K562 (cell line): ENCODE data around the gene UBE2QL1. TPM values are rescaled to one million over a fixed set of nuclear protein-coding genes. Genes with fewer than 3 reads are reported as not detected.

Experiments used
- ATF3 ChIP-seq, 2 experiments: fragments of 450-650 bp in 1 of 2; sonication (generic) in 1 of 2; formaldehyde crosslinking in 1 of 2; IDR thresholded peaks in 1 of 2; conservative IDR thresholded peaks in 1 of 2; 2 replicates each; pipeline versions ENCODE4 v1.6.1 to v1.8.1; 2016 to 2023; ENCODE audit warnings: mild to moderate bottlenecking in 2 of 2, moderate library complexity in 2 of 2, inconsistent platforms in 1 of 2, missing genetic modification reagents in 1 of 2
- BHLHE40 ChIP-seq: IDR thresholded peaks from 2 replicates; pipeline ENCODE4 v1.6.1; 2011; ENCODE audit warnings: low read length, improper control_type of control experiment
- CBX3 ChIP-seq, 2 experiments: IDR thresholded peaks; 1 replicate in 1 of 2; 2 replicates in 1 of 2; pipeline ENCODE4 v1.6.1; 2012; ENCODE audit warnings: inconsistent platforms in 2 of 2, low read length in 2 of 2, borderline replicate concordance in 1 of 2, control low read depth in 1 of 2
- CEBPG ChIP-seq, 3 experiments: fragments of 200-800 bp in 1 of 3; sonication (Bioruptor generic) in 1 of 3; sonication (generic) in 1 of 3; formaldehyde crosslinking in 1 of 3; IDR thresholded peaks in 2 of 3; conservative IDR thresholded peaks in 1 of 3; 2 replicates each; pipeline versions ENCODE4 v1.6.1 to v1.8.0; 2016 to 2022; ENCODE audit warnings: missing compliant biosample characterization in 2 of 3, missing genetic modification characterization in 2 of 3, mild to moderate bottlenecking in 1 of 3, missing genetic modification reagents in 1 of 3
- CREB1 ChIP-seq, 2 experiments: sonication (generic) in 1 of 2; formaldehyde crosslinking in 1 of 2; IDR thresholded peaks; 2 replicates each; pipeline versions ENCODE4 v1.6.1 to v1.8.0; 2012 to 2022; ENCODE audit warnings: inconsistent platforms in 1 of 2, mild to moderate bottlenecking in 1 of 2, missing genetic modification reagents in 1 of 2, moderate library complexity in 1 of 2
- ESRRB ChIP-seq: fragments of 250-450 bp; sonication (Bioruptor Pico); IDR thresholded peaks from 2 replicates; pipeline ENCODE4 v1.5.0; 2020; ENCODE audit warnings: mild to moderate bottlenecking, moderate library complexity, borderline replicate concordance
- FOXK1 ChIP-seq: sonication (generic); formaldehyde crosslinking; IDR thresholded peaks from 2 replicates; pipeline ENCODE4 v1.8.0; 2022; ENCODE audit warnings: missing genetic modification reagents, mild to moderate bottlenecking, borderline replicate concordance
- GTF2E2 ChIP-seq: fragments of 200-800 bp; sonication (Bioruptor generic); IDR thresholded peaks from 2 replicates; pipeline ENCODE4 v1.6.1; 2016; ENCODE audit warnings: missing genetic modification characterization, missing compliant biosample characterization
- HLTF ChIP-seq: fragments of 450-650 bp; IDR thresholded peaks from 2 replicates; pipeline ENCODE4 v1.6.1; 2016
- IFI16 ChIP-seq: fragments of 250-450 bp; sonication (Bioruptor Pico); IDR thresholded peaks from 2 replicates; pipeline ENCODE4 v2.1.2; 2022; ENCODE audit warnings: mild to moderate bottlenecking, inconsistent platforms
- ILF3 ChIP-seq: fragments of 450-650 bp; IDR thresholded peaks from 2 replicates; pipeline ENCODE4 v1.6.1; 2018; ENCODE audit warnings: antibody characterized with exemption, mild to moderate bottlenecking, moderate library complexity, borderline replicate concordance
- JUNB ChIP-seq: fragments of 450-650 bp; formaldehyde crosslinking; conservative IDR thresholded peaks from 2 replicates; pipeline ENCODE4 v1.4.0; 2020; ENCODE audit warnings: mild to moderate bottlenecking
- MAZ ChIP-seq, 2 experiments: fragments of 450-650 bp in 1 of 2; sonication (generic) in 1 of 2; formaldehyde crosslinking; IDR thresholded peaks in 1 of 2; conservative IDR thresholded peaks in 1 of 2; 2 replicates each; pipeline versions ENCODE4 v1.4.0 to v1.5.0; 2020; ENCODE audit warnings: mild to moderate bottlenecking in 1 of 2, missing genetic modification reagents in 1 of 2
- MCM5 ChIP-seq: fragments of 450-650 bp; IDR thresholded peaks from 2 replicates; pipeline ENCODE4 v1.6.1; 2016; ENCODE audit warnings: low read depth
- MTA1 ChIP-seq: fragments of 450-650 bp; IDR thresholded peaks from 2 replicates; pipeline ENCODE4 v1.6.1; 2017; ENCODE audit warnings: borderline replicate concordance
- MTA2 ChIP-seq: fragments of 450-650 bp; IDR thresholded peaks from 2 replicates; pipeline ENCODE4 v1.6.1; 2016; ENCODE audit warnings: low read depth
- NONO ChIP-seq, 2 experiments: fragments of 200-400 bp in 1 of 2; fragments of 450-650 bp in 1 of 2; formaldehyde crosslinking in 1 of 2; IDR thresholded peaks; 2 replicates each; pipeline ENCODE4 v1.6.1; 2017; ENCODE audit warnings: low read depth in 2 of 2, mild to moderate bottlenecking in 2 of 2, moderate library complexity in 2 of 2, low read length in 1 of 2
- NUFIP1 ChIP-seq: fragments of 450-650 bp; IDR thresholded peaks from 2 replicates; pipeline ENCODE4 v1.6.1; 2018; ENCODE audit not compliant: partially characterized antibody
- PHB ChIP-seq: fragments of 250-450 bp; sonication (Bioruptor Pico); IDR thresholded peaks from 2 replicates; pipeline ENCODE4 v1.5.0; 2021
- SMARCA4 ChIP-seq: fragments of 450-650 bp; IDR thresholded peaks from 2 replicates; pipeline ENCODE4 v1.6.1; 2016
- XRCC3 ChIP-seq: fragments of 450-650 bp; IDR thresholded peaks from 2 replicates; pipeline ENCODE4 v1.6.1; 2017; ENCODE audit warnings: mild to moderate bottlenecking, moderate library complexity
- ZFP36 ChIP-seq: fragments of 150-350 bp; IDR thresholded peaks from 2 replicates; pipeline ENCODE4 v1.6.1; 2018; ENCODE audit warnings: low read length, low read depth; ENCODE audit not compliant: partially characterized antibody
- ZNF165 ChIP-seq: fragments of 250-450 bp; sonication (Bioruptor Pico); IDR thresholded peaks from 2 replicates; pipeline ENCODE4 v1.4.0; 2020; ENCODE audit warnings: borderline replicate concordance
- ZNF324 ChIP-seq: fragments of 250-450 bp; sonication (Bioruptor Pico); IDR thresholded peaks from 2 replicates; pipeline ENCODE4 v1.4.0; 2020; ENCODE audit warnings: mild to moderate bottlenecking
- ZNF436 ChIP-seq: fragments of 250-450, 450-650 bp; sonication (Bioruptor Pico); formaldehyde crosslinking; IDR thresholded peaks from 2 replicates; pipeline ENCODE4 v1.7.0; 2020; ENCODE audit warnings: mild to moderate bottlenecking
- ZNF583 ChIP-seq: fragments of 250-450 bp; sonication (Bioruptor Pico); IDR thresholded peaks from 2 replicates; pipeline ENCODE4 v1.4.0; 2020
- ZNF695 ChIP-seq: fragments of 450-650 bp; formaldehyde crosslinking; IDR thresholded peaks from 2 replicates; pipeline ENCODE4 v1.4.0; 2020; ENCODE audit warnings: mild to moderate bottlenecking, moderate library complexity
- polyA plus RNA-seq, 8 experiments: library from polyadenylated mRNA; depleted of rRNA in 4 of 8; stranded (reverse) in 5 of 8; unstranded in 3 of 8; fragments of >200 nt; fragmentation: Nextera tagmentation in 2 of 8; fragmentation: Illumina TruSeq in 1 of 8; extraction: Ambion mirVana in 2 of 8; extraction: Trizol in 1 of 8; gene quantifications; 2 replicates each; pipeline versions ENCODE4 v1.2.1 to v1.2.3, GENCODE V29; 2011 to 2014; ENCODE audit warnings: inconsistent platforms in 1 of 8, missing spikeins in 1 of 8
- total RNA-seq, 7 experiments: library from RNA; depleted of rRNA in 6 of 7; stranded (reverse); fragments of >200 nt in 6 of 7; fragmentation: Illumina TruSeq in 2 of 7; extraction: Trizol in 2 of 7; gene quantifications; 2 replicates each; pipeline versions ENCODE4 v1.2.1 to v1.2.3, GENCODE V29; 2011 to 2021; ENCODE audit warnings: low replicate concordance in 1 of 7

UBE2QL1 gene
- total and polyA plus RNA-seq, 9 of the 15 experiments (the other 6 are each of a cell fraction or from before 2014, with no cell fraction given) = not detected

GRCh38 chr5:6408627-6409446 is 39.8 kb upstream of the UBE2QL1 start (continued):
- no peak for TF ChIP-seq CBX3 (IDR thresholded peaks at IDR 0.05; ENCODE audit: borderline replicate concordance in 1 of 2, low read length in 2 of 2)
- no peak for TF ChIP-seq ZNF436 (CRISPR knock-in tag)
- TF ChIP-seq PHB (CRISPR knock-in tag) = no peak
- TF ChIP-seq FOXK1 (CRISPR knock-in tag) = no peak
- peak; percentile 61; the same call in 1 of the 2 replicates for TF ChIP-seq MTA1
- peak; percentile 66 for TF ChIP-seq CREB1 (IDR thresholded peaks at IDR 0.05)
- TF ChIP-seq CREB1 (CRISPR knock-in tag; IDR thresholded peaks at IDR 0.05) = peak; percentile 65
- TF ChIP-seq ZNF695 (CRISPR knock-in tag) = no peak
- TF ChIP-seq JUNB (CRISPR knock-in tag) = no peak; the same call in 1 of the 2 replicates
- no peak for TF ChIP-seq MTA2
- peak; percentile 99 for TF ChIP-seq ATF3 (IDR thresholded peaks at IDR 0.05)
- peak; percentile 87; the same call in 1 of the 2 replicates for TF ChIP-seq ATF3 (CRISPR knock-in tag; conservative IDR thresholded peaks at IDR 0.05)
- no peak for TF ChIP-seq ZNF165 (CRISPR knock-in tag)
- no peak for TF ChIP-seq ILF3
- TF ChIP-seq CEBPG (CRISPR knock-in tag; IDR thresholded peaks at IDR 0.05) = peak; percentile 97
- peak; percentile 97 to 100 for TF ChIP-seq CEBPG (tag; conservative IDR thresholded peaks at IDR 0.05 in 1 of 2, IDR thresholded peaks at IDR 0.05 in 1 of 2)
- TF ChIP-seq XRCC3 = no peak
- no peak; the same call in 1 of the 2 replicates for TF ChIP-seq BHLHE40
- TF ChIP-seq GTF2E2 (tag) = 0 out of 2 replicates have a peak, but pooled peaks have one; percentile 78
- no peak for TF ChIP-seq IFI16
- 0 out of 4 replicates have a peak, but pooled peaks of 1 of the 2 experiments have one; percentile 20 for TF ChIP-seq MAZ (CRISPR knock-in tag; conservative IDR thresholded peaks at IDR 0.05 in 1 of 2, IDR thresholded peaks at IDR 0.05 in 1 of 2)
- TF ChIP-seq ZNF583 (CRISPR knock-in tag) = 0 out of 2 replicates have a peak, but pooled peaks have one; percentile 54
- TF ChIP-seq ESRRB (CRISPR knock-in tag) = no peak
- no peak for TF ChIP-seq ZFP36
- TF ChIP-seq SMARCA4 = peak; percentile 74; the same call in 1 of the 2 replicates
- no peak for TF ChIP-seq NUFIP1
- TF ChIP-seq ZNF324 = no peak
- TF ChIP-seq HLTF = no peak
- no peak for TF ChIP-seq NONO (IDR thresholded peaks at IDR 0.05; ENCODE audit: low read depth in 2 of 2, low read length in 1 of 2)
- TF ChIP-seq MCM5 = no peak
